K562 (cell line): ENCODE results near the gene PEDS1. TPM values are rescaled to one million over a fixed set of nuclear protein-coding genes. Genes with fewer than 3 reads are reported as not detected.
"Not testable (repeated sequence)": the region's sequence is repeated elsewhere in the genome, so short reads cannot be mapped to it uniquely, and the experiment has no call there.

Source experiments
- ATAC-seq: fragments of 200-7000 bp; cut with Tn5 transposase; 3 replicates; pipeline ENCODE4 v1.9.1; 2020; ENCODE audit warnings: moderate library complexity
- BruUV-seq: library from RNA; stranded (reverse); fragments of 400-500 nt; replicated peaks from 2 replicates; lab custom pipeline; 2021; lab: Mats Ljungman, UMichigan
- CTCF ChIA-PET: fragments of 300-600 bp; formaldehyde crosslinking; extraction: SDS; loops from one replicate; lab custom pipeline; 2021; ENCODE audit warnings: low intra/inter-chr PET ratio; lab: Yijun Ruan, JAX
- POLR2A ChIA-PET: fragments of 300-600, 350-650 bp; sonication (Branson Sonifier 250); formaldehyde crosslinking; extraction: SDS; loops from one replicate; lab custom pipeline; 2021; ENCODE audit warnings: antibody characterized with exemption, inconsistent platforms; lab: Yijun Ruan, JAX
- DNase-seq, 4 experiments: peaks; one replicate each; pipeline versions ENCODE4 v3.0.0 to v3.0.0-alpha.2; 2011 to 2018; ENCODE audit warnings: low spot score in 3 of 4, mixed read lengths in 3 of 4; ENCODE audit errors: extremely low read depth in 1 of 4
- FAIRE-seq: peaks from 2 replicates; lab custom pipeline; 2011; peaks lifted over from hg19 to GRCh38; lab: Jason Lieb, UNC
- H2AFZ ChIP-seq: 2 replicates; pipeline ENCODE4 v1.6.0; 2011; ENCODE audit warnings: low read depth, low read length, control low read depth, inconsistent platforms
- H3K27ac ChIP-seq: fragments of 200-600 bp; 3 replicates; pipeline ENCODE4 v1.8.0; 2011; ENCODE audit warnings: low read depth, mild to moderate bottlenecking, control low read depth, inconsistent platforms, low read length, moderate library complexity, mixed read lengths; ENCODE audit errors: extremely low read depth
- H3K27me3 ChIP-seq, 2 experiments: fragments of 300-600 bp in 1 of 2; 2 replicates in 1 of 2; 3 replicates in 1 of 2; pipeline versions ENCODE4 v1.6.0 to v1.8.0; 2011; ENCODE audit warnings: inconsistent platforms in 2 of 2, low read length in 2 of 2, mild to moderate bottlenecking in 1 of 2, mixed read lengths in 1 of 2, moderate library complexity in 1 of 2; ENCODE audit not compliant: control insufficient read depth in 2 of 2, insufficient read depth in 2 of 2
- H3K36me3 ChIP-seq: fragments of 300-600 bp; 3 replicates; pipeline ENCODE4 v1.8.0; 2011; ENCODE audit warnings: mild to moderate bottlenecking, low read length, inconsistent platforms; ENCODE audit not compliant: control insufficient read depth, insufficient read depth
- H3K4me1 ChIP-seq, 2 experiments: fragments of 200-600 bp in 1 of 2; replicated peaks in 1 of 2; 2 replicates in 1 of 2; 3 replicates in 1 of 2; pipeline versions ENCODE4 v1.5.1 to v1.8.0; 2011; ENCODE audit warnings: inconsistent platforms in 2 of 2, low read length in 2 of 2, mild to moderate bottlenecking in 1 of 2, mixed read lengths in 1 of 2, moderate library complexity in 1 of 2; ENCODE audit not compliant: control insufficient read depth in 2 of 2, insufficient read depth in 2 of 2
- H3K4me2 ChIP-seq: 2 replicates; pipeline ENCODE4 v1.6.1; 2011; ENCODE audit warnings: low read length, control low read depth, inconsistent platforms, mixed read lengths; ENCODE audit not compliant: insufficient read depth
- H3K4me3 ChIP-seq: fragments of 200-600 bp; sonication (generic), shearing (Covaris generic); 2 replicates; pipeline ENCODE4 v1.5.1; 2016; ENCODE audit warnings: control low read depth, inconsistent platforms
- H3K79me2 ChIP-seq: fragments of 200-600 bp; 3 replicates; pipeline ENCODE4 v1.8.0; 2011; ENCODE audit warnings: low read length, inconsistent platforms; ENCODE audit not compliant: control insufficient read depth, insufficient read depth
- H3K9ac ChIP-seq, 2 experiments: 2 replicates each; pipeline versions ENCODE4 v1.6.0 to v1.6.1; 2011; ENCODE audit warnings: low read depth in 2 of 2, low read length in 2 of 2, control low read depth in 1 of 2, inconsistent platforms in 1 of 2, mild to moderate bottlenecking in 1 of 2, mixed read lengths in 1 of 2; ENCODE audit not compliant: insufficient read depth in 1 of 2
- H3K9me1 ChIP-seq: one replicate; pipeline ENCODE4 v1.6.0; 2011; ENCODE audit warnings: inconsistent platforms, mild to moderate bottlenecking, low read length, moderate library complexity; ENCODE audit not compliant: control insufficient read depth, insufficient read depth
- H3K9me3 ChIP-seq: replicated peaks from 2 replicates; pipeline ENCODE4 v1.5.1; 2011; ENCODE audit warnings: low read depth, low read length, inconsistent platforms; ENCODE audit not compliant: control insufficient read depth, insufficient read depth
- H4K20me1 ChIP-seq: replicated peaks from 2 replicates; pipeline ENCODE4 v1.6.1; 2011; ENCODE audit warnings: low read length, inconsistent platforms, mixed read lengths; ENCODE audit not compliant: control insufficient read depth, insufficient read depth
- CEBPG ChIP-seq, 3 experiments: fragments of 200-800 bp in 1 of 3; sonication (Bioruptor generic) in 1 of 3; sonication (generic) in 1 of 3; formaldehyde crosslinking in 1 of 3; IDR thresholded peaks in 2 of 3; conservative IDR thresholded peaks in 1 of 3; 2 replicates each; pipeline versions ENCODE4 v1.6.1 to v1.8.0; 2016 to 2022; ENCODE audit warnings: missing compliant biosample characterization in 2 of 3, missing genetic modification characterization in 2 of 3, mild to moderate bottlenecking in 1 of 3, missing genetic modification reagents in 1 of 3
- GATA2 ChIP-seq: sonication (generic); formaldehyde crosslinking; IDR thresholded peaks from 2 replicates; pipeline ENCODE4 v1.4.0; 2020; ENCODE audit warnings: mild to moderate bottlenecking, missing genetic modification reagents
- NR2C1 ChIP-seq, 2 experiments: fragments of 450-650 bp; IDR thresholded peaks; 2 replicates each; pipeline ENCODE4 v1.6.1; 2017; ENCODE audit warnings: mild to moderate bottlenecking in 2 of 2, antibody characterized with exemption in 1 of 2, inconsistent platforms in 1 of 2, missing compliant biosample characterization in 1 of 2, missing genetic modification characterization in 1 of 2
- PCBP1 ChIP-seq: fragments of 200-400 bp; formaldehyde crosslinking; IDR thresholded peaks from 2 replicates; pipeline ENCODE4 v1.6.1; 2018; ENCODE audit warnings: mild to moderate bottlenecking, low read depth, low read length; ENCODE audit not compliant: poor library complexity, severe bottlenecking
- PRPF4 ChIP-seq: fragments of 200-400 bp; formaldehyde crosslinking; IDR thresholded peaks from one replicate; pipeline ENCODE4 v1.6.1; 2017; ENCODE audit warnings: low read length, low read depth, mild to moderate bottlenecking; ENCODE audit not compliant: insufficient read depth, poor library complexity, severe bottlenecking
- RNF2 ChIP-seq: sonication (generic); IDR thresholded peaks from 2 replicates; pipeline ENCODE4 v1.6.1; 2016
- RUNX1 ChIP-seq: sonication (generic); IDR thresholded peaks from 2 replicates; pipeline ENCODE4 v1.6.1; 2016; ENCODE audit warnings: antibody characterized with exemption, low read depth
- SIX5 ChIP-seq, 2 experiments: IDR thresholded peaks; 2 replicates each; pipeline ENCODE4 v1.6.1; 2011; ENCODE audit warnings: low read length in 2 of 2, borderline replicate concordance in 1 of 2, low read depth in 1 of 2, mild to moderate bottlenecking in 1 of 2, moderate library complexity in 1 of 2; ENCODE audit not compliant: insufficient read depth in 1 of 2
- TBL1XR1 ChIP-seq, 2 experiments: IDR thresholded peaks; 2 replicates each; pipeline ENCODE4 v1.6.1; 2012; ENCODE audit warnings: improper control_type of control experiment in 2 of 2, low read length in 2 of 2, mild to moderate bottlenecking in 1 of 2
- WGBS: fragments of 100-300 bp; shearing (Covaris generic); methylation state at CpG from one replicate; pipeline ENCODE4 v1.1.6; 2016; ENCODE audit warnings: low coverage, mixed read lengths; ENCODE audit not compliant: insufficient coverage; ENCODE audit errors: missing lambda C conversion rate; 5-methylcytosine and 5-hydroxymethylcytosine counted together
- in situ Hi-C: fragments of 300-500 bp; cut with MboI; formaldehyde crosslinking; loops from 4 replicates; pipeline ENCODE4 v1.15.0; 2018; ENCODE audit warnings: inconsistent platforms, mixed read lengths
- intact Hi-C: fragments of 100-400 bp; cut with micrococcal nuclease; formaldehyde crosslinking; loops from 2 replicates; pipeline ENCODE4 v1.14.2; 2022
- polyA plus RNA-seq, 8 experiments: library from polyadenylated mRNA; depleted of rRNA in 4 of 8; stranded (reverse) in 5 of 8; unstranded in 3 of 8; fragments of >200 nt; fragmentation: Nextera tagmentation in 2 of 8; fragmentation: Illumina TruSeq in 1 of 8; extraction: Ambion mirVana in 2 of 8; extraction: Trizol in 1 of 8; gene quantifications; 2 replicates each; pipeline versions ENCODE4 v1.2.1 to v1.2.3, GENCODE V29; 2011 to 2014; ENCODE audit warnings: inconsistent platforms in 1 of 8, missing spikeins in 1 of 8
- total RNA-seq, 7 experiments: library from RNA; depleted of rRNA in 6 of 7; stranded (reverse); fragments of >200 nt in 6 of 7; fragmentation: Illumina TruSeq in 2 of 7; extraction: Trizol in 2 of 7; gene quantifications; 2 replicates each; pipeline versions ENCODE4 v1.2.1 to v1.2.3, GENCODE V29; 2011 to 2021; ENCODE audit warnings: low replicate concordance in 1 of 7
- TF ChIP-seq, protein P1 (sequence below): fragments of 450-650 bp; IDR thresholded peaks from 2 replicates; pipeline ENCODE4 v1.6.1; 2017; ENCODE audit warnings: antibody characterized with exemption, mild to moderate bottlenecking
- TF ChIP-seq, protein P2 (sequence below), 3 experiments: fragments of 200-800 bp in 1 of 3; sonication (Bioruptor generic) in 1 of 3; sonication (generic) in 1 of 3; formaldehyde crosslinking in 1 of 3; IDR thresholded peaks; 2 replicates each; pipeline versions ENCODE4 v1.6.1 to v1.8.0; 2016 to 2022; ENCODE audit warnings: mild to moderate bottlenecking in 2 of 3, missing compliant biosample characterization in 2 of 3, missing genetic modification characterization in 2 of 3, missing genetic modification reagents in 1 of 3

PEDS1 gene
- total and polyA plus RNA-seq, 9 of the 15 experiments (the other 6 are each of a cell fraction or from before 2014, with no cell fraction given), result 2.9 to 38.5 (median 24.2) TPM

DNA sequence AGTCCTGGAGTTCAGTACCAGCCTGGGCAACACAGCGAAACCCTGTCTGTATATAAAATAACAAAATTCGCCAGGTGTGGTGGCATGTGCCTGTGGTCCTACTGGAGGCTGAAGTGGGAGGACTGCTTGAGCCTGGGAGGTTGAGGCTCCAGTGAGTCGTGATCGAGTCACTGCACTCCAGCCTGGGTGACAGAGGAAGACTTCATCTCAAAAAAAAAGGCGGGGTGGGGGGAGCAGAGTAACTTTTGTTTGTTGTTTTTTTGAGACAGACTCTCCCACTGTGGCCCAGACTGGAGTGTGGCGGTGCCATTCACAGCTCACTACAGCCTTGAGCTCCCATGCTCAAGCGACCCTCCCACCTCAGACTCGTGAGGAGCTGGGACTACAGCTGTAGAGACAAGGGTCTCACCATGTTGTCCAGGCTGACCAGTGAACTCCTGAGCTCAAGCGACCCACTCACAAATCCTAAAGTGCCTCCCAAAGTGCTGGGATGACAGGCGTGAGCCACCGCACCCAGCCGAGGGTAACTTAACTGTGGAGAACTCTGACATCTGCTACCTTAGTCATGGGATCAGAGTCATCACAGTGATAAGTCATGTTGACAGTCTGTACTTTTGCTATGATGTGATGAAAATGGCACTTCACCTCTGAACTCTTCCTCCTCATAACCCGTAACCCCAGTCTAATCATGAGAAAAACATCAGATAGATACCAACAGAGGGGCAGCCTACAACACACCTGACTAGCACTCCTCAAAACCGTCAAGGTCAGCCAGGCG is 16.5 kb downstream of the PEDS1 start (continued):
- TF ChIP-seq RUNX1 (no peak), PRPF4 (no peak), CEBPG (CRISPR knock-in tag; IDR thresholded peaks at IDR 0.05) (no peak), CEBPG (tag; conservative IDR thresholded peaks at IDR 0.05 in 1 of 2, IDR thresholded peaks at IDR 0.05 in 1 of 2) (no peak), RNF2 (no peak), PCBP1 (no peak), SIX5 (IDR thresholded peaks at IDR 0.05; ENCODE audit: borderline replicate concordance in 1 of 2, insufficient read depth in 1 of 2, low read depth in 1 of 2, low read length in 2 of 2) (no peak), GATA2 (CRISPR knock-in tag) (no peak), NR2C1 (IDR thresholded peaks at IDR 0.05) (peak; percentile 42; the same call in 1 of the 2 replicates), NR2C1 (tag; IDR thresholded peaks at IDR 0.05) (peak; percentile 83), TBL1XR1 (IDR thresholded peaks at IDR 0.05; ENCODE audit: low read length in 2 of 2) (no peak)
- TF ChIP-seq, protein P1, sequence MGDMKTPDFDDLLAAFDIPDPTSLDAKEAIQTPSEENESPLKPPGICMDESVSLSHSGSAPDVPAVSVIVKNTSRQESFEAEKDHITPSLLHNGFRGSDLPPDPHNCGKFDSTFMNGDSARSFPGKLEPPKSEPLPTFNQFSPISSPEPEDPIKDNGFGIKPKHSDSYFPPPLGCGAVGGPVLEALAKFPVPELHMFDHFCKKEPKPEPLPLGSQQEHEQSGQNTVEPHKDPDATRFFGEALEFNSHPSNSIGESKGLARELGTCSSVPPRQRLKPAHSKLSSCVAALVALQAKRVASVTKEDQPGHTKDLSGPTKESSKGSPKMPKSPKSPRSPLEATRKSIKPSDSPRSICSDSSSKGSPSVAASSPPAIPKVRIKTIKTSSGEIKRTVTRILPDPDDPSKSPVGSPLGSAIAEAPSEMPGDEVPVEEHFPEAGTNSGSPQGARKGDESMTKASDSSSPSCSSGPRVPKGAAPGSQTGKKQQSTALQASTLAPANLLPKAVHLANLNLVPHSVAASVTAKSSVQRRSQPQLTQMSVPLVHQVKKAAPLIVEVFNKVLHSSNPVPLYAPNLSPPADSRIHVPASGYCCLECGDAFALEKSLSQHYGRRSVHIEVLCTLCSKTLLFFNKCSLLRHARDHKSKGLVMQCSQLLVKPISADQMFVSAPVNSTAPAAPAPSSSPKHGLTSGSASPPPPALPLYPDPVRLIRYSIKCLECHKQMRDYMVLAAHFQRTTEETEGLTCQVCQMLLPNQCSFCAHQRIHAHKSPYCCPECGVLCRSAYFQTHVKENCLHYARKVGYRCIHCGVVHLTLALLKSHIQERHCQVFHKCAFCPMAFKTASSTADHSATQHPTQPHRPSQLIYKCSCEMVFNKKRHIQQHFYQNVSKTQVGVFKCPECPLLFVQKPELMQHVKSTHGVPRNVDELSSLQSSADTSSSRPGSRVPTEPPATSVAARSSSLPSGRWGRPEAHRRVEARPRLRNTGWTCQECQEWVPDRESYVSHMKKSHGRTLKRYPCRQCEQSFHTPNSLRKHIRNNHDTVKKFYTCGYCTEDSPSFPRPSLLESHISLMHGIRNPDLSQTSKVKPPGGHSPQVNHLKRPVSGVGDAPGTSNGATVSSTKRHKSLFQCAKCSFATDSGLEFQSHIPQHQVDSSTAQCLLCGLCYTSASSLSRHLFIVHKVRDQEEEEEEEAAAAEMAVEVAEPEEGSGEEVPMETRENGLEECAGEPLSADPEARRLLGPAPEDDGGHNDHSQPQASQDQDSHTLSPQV, result 0 out of 2 replicates have a peak, but pooled peaks have one; percentile 24
- TF ChIP-seq, protein P2, sequence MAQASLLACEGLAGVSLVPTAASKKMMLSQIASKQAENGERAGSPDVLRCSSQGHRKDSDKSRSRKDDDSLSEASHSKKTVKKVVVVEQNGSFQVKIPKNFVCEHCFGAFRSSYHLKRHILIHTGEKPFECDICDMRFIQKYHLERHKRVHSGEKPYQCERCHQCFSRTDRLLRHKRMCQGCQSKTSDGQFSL (CRISPR knock-in tag; IDR thresholded peaks at IDR 0.05), result no peak
- TF ChIP-seq, protein P2 (tag; IDR thresholded peaks at IDR 0.05), result no peak

GRCh38 chr20:50135157-50135556 is 18.4 kb downstream of the PEDS1 start:
- ATAC-seq, H3K27me3 ChIP-seq, CTCF ChIA-PET, in situ Hi-C loops, H3K9ac ChIP-seq, H3K9me3 ChIP-seq, BruUV-seq, H2AFZ ChIP-seq, H3K4me3 ChIP-seq, H3K27ac ChIP-seq, H4K20me1 ChIP-seq, FAIRE-seq, H3K4me2 ChIP-seq, intact Hi-C loops, DNase-seq, H3K9me1 ChIP-seq: not testable (repeated sequence)
- POLR2A ChIA-PET, result interaction anchor here (1.0 to 3.0 kb wide), 3 partner anchors 10 to 31 kb away, joined by 3 to 12 read pairs (median 4); no protein-coding TSS in a partner anchor
- peaks cover 20% of the 10 kb centered on the region for H3K79me2 ChIP-seq
- 94% methylated on average over 5 of the region's 7 CpGs for WGBS
- peaks cover 67% of the 10 kb centered on the region; the same call in 2 of the 3 replicates for H3K36me3 ChIP-seq
- peaks cover 4 to 25% of the 10 kb centered on the region in 2 experiments; a peak in 4 of 5 replicates for H3K4me1 ChIP-seq
